HG02798 (cell line): Measurements from ENCODE around the gene FCHSD1.

ENCODE experiments used
- ATAC-seq: cut with Tn5 transposase; IDR thresholded peaks from one replicate; pipeline ENCODE4 v1.9.1; 2021; ENCODE audit warnings: mild to moderate bottlenecking; ENCODE audit not compliant: unreplicated experiment, poor library complexity

Gene FCHSD1

DNA sequence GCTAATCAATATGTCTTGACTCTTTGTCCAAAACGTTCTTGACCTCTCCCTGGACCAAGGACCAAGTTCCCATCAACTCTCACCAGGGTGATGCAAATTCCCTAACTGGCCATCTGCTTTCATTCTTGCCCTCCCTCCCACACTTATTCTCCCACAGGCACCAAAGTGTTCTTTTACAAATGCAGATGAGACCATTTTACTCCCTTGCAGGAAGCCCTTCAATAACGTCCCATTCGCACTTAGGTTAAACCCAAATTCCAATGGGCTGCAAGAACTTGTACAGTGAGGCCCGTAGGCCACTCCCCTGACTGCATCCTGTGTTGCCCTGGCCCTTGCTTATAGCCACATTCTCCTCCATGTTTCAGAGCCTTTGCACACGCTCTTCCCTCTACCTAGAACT, 23.5 kb upstream of the FCHSD1 start:
- ATAC-seq: no peak

DNA sequence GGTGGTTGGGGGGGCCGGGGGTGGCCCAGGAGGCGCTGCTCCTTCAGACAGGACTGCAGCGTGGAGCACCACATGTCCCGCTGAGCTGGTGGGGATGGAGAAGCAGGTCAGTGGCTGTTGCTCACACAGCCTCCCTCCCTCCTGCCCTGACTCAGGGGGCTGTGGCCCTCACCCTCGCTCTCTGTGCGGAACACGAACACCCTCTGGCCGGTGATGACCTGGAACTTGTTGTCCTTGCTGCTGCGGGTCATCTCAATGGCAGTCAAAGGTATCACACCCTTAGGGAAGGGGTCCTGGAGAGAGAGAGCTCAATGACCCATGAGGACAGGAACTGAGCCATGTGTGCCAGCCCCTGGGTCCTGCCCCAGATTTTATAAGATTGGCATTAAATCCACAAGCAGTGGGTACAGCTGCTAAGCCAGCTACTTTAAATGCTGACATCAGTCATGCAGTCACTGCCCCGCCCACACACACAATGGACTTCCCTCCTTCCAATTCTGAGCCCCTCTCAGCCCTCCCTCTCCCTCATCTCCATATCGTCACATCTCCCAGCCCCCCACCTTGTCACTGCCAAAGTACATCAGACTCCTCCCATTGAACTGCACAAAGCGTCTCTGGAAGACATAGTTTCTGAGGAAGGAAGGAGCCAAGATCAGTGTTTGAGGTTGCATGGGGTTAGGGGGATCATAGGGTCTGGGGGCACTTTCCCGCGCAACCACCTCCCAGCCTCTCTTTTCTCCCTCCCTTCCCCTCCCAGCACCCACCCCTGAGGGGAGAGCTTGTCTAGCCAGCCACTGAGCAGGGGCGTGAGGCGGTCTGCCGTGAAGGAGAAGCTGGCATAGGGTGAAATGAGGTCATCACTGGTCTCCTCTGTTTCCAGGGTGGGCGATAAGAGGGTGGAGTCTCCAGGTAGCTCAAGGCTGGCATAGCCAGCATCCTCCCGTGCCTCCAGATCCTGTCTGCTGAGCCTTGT, 21.9 kb upstream of the FCHSD1 start:
- ATAC-seq: no peak

DNA sequence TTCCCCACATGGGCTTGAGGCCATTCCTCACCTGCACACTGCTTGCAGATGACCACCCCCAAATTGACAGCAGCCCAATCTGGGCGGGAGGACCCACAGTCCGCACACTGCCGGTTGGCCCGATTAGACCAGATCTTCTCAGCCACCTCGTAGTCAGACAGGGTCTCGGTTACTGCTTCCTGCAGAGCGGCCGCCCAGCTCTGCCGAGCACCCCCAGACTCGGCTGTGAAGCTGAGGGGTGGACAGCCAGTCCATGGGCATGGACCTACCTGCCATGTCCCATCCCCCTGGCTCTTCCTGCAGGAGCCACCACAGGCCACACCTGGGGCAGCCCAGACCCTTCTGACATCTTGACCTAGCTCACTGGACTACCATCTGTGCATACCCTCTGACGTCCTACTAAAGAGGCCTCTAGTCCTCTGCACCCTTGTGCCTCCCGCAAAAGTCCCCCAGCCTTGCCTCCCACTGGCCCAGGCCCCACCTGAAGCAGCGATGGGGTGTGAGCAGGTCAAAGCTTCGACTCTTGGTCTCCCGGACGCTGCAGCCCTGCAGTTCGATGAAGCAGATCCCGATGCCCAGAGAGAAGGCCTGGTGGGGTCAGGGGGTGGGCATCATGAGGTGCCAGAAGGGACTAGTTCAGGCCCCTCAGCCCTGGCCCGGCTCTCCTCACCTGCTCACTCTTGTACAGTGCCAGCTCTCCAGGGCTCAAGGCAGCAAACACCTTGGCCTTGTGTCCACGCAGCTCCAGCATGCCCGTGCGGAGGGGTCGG, 21.0 kb upstream of the FCHSD1 start:
- ATAC-seq: no peak

DNA sequence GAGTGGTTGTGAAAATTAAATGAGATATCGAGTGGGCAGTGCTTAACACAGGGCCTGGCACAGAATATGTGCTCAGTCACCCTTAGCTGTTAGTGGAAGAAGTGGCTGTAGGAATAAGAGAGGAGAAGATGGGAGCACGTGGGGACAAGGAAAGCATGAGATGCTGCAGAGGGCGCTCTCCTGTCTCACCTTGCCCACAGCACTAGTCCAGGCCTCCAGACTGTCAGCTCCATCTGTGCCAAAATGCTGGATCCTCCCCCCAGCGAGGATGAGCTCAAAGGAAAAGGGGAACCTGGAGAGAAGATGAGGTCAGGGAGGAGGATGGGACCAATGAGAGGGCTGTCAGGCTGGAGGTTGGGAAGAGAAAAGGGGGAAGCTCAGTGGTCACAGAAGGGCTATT, 18.3 kb upstream of the FCHSD1 start:
- no peak for ATAC-seq

DNA sequence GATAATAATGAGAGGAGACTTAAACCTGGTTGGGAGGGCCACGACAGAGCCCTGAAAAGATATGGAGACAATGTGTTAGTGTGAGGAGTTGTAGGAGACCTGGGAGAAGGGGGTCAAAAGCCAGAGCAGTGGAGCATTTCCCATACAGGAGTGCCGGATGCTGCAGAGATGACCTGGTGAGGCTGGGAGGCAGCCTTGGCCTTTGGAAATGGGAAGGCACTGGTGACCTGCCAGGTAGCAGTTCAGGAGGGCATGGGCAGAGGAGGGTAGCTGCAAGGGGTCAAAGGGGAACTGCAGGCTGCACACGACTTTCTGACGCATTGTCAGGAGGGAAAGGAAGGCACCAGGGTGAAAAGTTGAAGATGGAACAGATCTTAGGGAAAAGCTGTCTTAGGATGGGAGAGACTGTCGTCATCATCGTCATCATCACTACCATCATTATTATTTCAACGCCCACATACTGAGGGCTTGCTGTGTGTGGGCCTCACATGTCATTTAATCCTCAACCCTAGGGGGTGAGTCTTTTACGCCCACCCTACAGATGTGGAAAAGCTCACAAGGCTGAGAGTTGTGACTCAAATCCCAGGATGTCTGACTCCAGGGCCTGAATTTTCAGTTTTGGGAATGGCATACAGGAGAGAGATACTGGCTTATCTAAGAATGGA, 17.5 kb upstream of the FCHSD1 start:
- ATAC-seq: no peak

DNA sequence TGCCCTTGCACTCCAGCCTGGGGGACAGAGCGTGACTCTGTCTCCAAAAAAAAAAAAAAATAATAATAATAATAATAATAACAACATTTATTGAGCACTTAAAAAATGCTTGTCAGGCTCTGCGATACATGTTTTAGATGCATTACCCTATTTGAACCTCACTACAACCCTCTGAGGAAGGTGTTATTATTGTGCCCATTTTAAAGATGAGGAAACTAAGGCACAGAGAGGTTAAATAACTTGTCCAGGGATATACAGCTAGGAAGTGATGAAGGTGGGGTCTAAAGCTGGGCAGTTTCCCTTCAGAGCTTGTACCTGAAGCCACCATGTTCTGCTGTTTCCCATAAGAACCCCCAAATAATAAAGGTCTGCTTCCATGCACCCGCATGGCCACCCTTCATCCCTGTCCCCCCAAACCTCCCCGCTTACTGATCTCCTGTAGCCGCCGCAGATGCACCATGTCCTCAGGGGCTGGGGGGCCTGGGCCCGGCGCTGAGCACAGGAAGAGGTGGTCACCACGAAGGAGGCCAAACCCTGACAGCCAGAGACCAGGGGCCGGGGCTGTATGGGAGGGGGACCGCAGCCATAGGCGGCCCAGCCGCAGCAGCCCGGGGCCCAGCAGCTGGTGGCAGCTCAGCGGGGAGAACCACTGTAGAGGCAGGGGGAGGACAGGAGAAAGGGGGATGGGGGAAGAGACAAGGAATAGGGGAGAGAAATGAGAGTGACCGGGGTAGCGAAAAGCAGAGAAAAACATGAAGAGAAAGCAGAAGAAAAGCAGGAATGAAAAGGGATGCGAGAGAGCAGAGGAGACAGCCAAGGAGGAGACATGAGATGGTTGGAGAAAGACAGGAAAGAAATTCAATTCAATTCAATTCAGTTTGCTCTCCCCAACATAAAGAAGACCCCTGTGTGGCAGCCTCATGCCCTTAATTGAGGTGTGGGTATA, 15.1 kb upstream of the FCHSD1 start:
- ATAC-seq: no peak

DNA sequence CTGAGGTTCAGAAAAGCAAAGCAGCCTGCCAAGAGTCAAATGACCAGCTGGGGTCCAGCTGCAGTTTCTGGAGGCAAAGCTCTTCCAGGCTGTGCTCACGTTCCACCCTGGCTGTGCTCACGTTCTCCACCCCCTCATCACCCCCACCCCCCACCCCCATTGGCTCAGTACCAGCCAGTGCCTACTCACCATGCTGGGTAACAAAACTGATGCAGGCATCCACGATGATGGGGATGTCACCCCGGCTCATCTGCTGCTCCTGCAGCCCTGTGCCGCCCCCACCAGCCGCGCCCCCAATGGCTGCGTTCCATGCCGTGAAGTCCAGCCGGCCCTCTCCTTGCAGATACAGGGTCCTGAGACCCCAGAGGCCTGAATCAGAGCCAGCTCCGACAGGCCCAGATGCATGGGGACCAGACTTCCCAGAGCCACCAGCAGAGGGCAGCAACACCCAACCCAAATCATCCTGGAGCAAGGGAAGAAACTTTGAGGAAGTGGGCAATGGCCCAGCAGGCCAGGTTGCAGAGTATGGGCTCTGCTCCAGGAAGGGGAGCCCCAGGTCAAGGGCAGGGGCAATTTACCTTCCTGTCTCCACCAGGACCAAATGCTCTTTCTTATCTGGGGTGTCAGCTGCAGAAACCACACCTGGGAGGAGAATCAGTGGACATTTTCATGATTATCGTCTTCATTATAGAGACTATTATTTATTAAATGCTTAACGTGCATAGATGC, 13.7 kb upstream of the FCHSD1 start:
- peak; percentile 91 for ATAC-seq

DNA sequence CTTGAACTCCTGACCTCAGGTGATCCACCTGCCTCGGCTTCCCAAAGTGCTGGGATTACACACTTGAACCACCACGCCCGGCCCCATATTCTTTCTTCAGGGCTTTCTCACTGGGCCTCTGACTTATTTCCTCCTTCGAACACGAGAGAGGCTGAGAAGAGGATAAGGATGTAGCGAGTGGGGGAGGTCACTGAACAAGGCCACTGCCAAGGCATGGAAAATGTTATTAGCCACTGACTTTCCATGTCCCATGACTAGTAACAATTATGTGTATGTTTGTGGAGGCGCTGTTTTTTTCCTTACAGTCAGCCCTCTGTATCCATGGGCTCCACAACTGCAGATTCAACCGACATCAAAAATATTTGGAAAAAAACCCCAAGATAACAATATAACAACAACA, 12.3 kb upstream of the FCHSD1 start:
- no peak for ATAC-seq

DNA sequence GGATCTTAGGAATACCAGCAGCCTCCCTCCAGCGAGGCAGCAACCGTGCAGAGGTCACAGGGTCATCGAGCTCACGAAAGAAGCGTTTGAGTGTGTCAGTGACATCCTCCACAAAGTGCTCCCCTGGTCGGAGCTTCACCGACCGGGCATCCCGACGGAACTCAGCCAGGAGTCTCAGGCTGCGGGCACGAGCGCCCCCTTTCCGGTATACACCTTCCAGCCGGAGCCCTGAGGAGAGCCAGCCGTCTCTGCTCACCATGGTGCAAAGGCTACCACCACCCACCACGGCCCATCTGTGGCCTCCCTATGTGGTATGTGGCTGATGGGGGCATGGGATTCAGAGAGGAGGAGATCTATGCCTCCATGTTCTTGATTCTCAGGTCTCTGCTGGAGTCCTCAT, 10.8 kb upstream of the FCHSD1 start:
- ATAC-seq: no peak

DNA sequence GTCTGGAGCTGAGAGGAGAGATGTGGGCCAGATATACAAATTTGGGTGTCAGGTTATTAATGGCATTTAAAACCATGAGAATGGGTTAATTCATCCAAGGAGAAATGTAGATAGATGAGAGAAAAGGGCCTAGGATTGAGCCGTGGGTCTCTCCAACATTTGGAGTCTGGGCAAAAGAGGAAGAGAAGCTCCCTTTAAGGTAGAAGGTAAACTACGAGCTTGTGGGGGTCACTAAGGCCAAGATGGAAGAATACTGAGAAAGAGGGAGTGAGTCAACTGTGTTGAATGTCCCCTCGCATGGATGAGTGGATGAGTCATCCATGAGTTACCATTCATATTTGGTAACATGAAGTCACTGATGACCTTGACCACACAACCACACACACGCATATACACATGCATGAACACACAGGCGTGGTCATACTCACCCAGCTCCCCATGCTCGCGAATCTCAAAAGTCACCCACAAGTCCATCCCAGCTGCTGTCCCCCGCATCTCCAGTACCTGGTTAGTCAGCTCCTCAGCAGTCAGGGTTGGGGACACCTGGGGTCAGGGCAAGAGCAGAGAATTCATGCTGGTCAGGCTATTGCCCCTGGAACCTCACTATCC, 6.8 kb upstream of the FCHSD1 start:
- ATAC-seq: peak; percentile 70

DNA sequence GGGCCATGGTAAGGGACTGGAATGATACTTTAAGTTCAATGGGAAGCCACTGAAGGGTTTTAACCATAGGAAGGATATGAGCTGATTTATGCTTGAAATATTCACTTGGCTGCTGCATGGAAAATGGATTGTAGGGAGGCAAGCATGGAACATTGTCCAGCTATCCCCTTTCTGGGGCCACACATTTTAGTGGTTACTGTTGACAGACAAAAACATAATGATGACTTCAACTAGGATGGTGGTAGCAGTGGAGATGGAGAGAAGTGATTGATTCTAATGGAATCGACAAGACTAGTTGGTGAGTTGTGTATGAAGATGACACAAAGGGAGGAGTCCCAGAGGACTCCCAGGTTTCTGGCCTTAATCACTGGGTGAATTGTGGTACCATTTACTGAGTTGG, 6.2 kb upstream of the FCHSD1 start:
- no peak for ATAC-seq

DNA sequence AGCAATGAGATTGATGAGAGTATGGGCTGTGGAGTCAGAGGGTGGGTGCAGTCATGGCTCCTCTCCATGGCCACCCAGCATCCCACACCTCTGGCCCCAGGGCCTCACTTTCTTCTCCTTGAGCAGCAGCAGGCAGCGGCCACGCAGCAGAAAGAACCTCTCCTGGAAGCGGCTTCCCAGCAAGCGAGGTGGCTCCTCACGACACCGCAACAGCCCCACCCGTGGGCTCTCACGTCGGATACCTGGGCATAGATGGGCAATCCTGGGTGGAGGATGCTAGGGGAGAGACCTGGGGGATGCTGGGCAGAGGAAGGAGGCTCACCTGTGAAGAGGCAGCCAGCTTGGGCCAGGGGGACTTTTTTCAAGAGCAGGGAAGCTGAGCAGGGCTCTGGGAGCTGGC, 5.2 kb upstream of the FCHSD1 start:
- ATAC-seq: no peak

DNA sequence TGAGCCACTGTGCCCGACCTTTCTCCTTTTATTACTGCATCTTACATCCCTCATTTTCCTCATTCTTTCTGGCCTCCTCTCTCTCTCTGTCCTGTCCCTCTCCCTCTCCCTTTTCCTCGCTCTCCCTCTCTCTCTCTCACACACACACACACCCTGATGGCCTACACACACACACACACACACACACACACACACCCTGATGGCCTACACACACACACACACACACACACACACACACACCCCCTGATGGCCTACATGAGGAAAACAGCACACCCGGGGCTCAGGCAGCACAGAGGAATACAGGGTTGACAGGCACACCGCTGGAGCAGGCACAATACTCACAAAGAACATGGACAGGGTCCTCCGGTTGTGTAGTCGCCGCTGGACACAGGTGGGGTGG, 3.8 kb upstream of the FCHSD1 start:
- ATAC-seq: no peak

DNA sequence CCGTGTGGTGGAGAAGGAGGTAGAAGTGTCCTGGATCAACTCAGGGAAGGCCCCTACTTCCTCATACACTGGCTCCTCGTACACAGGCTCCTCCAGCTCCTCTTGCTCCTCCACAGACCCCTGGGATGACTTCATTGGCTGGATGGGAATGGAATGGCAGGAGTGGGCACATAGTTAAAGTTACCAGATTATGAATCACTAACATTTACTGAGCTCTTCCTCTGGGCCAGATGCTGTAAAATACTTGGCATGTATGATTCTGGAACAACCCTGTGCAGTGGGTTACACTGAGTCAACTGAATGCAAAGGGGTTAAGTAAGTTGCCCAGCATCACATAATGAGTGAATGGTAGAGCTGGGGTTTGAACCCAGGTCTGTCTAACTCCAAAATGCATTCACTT, 3.1 kb upstream of the FCHSD1 start:
- ATAC-seq: no peak

DNA sequence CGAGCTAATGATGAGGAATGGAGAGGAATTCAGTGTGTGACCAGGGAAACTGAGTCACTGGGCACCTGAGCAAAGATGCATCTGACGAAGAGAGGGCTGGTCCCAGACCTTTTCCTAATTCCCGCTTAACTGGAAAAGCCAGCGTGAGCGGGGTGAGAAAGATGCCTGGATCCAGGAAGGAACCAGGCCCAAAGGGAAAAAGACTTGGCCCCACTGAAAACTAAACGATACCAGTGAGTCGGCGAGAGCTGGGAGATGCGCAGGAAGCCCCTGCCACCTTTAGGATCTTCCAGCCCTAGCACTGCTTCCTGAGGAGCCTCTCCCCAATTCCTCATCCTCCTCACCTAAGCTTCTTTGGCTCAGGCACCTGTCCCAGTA, 499 bp upstream of the FCHSD1 start:
- ATAC-seq: no peak

DNA sequence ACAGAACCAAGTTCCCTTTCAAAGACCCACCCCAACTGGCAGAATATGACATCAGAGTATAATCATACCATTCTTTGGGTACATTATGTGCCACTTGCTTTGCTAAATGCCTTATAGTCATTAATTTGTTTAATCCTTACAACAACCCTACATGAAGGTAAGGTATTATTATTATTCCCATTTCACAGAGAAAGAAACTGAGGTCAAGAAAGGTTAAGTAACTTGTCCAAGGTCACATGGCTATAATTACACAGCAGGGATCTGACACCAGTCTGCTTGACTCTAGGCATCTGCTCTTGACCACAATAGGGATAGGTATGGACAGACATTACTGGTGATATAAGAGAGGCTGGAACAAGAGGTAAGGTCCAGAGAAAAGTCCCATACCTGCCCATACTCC, 1.2 kb downstream of the FCHSD1 start:
- no peak for ATAC-seq

DNA sequence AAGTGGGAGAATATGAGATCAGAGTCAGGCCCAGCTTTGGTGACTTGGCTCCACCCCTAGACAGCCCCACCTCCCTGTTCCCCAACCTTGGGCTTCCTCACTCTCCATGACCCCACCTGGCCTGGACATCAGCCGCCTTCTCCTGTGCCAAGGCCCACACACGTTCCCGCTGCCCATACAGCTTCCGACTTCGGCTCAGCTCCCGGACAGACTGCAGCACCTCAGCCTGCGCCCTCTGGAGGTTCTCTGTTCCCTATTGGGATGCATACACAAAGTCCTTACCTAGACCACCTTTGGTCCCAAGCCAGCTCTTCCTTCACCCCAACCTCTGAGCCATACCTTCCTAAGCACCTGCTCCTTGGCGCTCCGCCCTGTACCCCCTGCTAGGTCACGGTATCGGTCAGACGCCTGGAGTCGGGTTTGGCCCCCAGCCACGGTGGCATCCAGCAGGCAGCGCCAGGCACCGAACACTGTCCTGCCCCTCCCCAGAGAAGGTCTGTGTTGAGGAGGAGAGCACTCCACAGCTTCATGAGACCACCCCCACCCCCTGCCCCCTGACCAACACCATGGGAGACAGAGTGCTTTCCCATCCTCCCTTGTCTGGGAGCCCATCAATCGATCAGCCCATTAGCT, 2.0 kb downstream of the FCHSD1 start:
- no peak for ATAC-seq

DNA sequence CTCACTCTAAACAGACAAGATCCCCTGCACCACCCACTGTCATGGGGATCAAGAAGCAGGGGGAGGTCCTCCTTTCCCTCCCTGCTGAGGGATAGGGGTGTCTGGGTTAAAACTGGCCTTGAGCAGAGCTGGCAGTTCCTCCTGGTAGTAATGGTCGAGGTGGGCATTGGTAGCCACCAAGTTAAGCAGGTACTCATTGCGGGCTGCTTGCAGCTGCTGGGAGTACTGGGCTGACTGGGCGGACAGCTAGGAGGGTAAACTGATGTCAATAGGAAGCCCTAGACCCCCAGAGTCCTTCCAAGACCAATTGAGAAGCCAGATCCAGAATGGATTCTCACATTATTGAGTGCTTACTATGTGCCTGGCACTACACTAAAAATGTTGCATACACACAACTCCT, 3.4 kb downstream of the FCHSD1 start:
- no peak for ATAC-seq
